Activated CD8-positive, alpha-beta memory T cell treated with anti-CD3 and anti-CD28 coated beads for 1 hour (primary cell): Measurements from ENCODE around the gene LHX8.
"Not testable (repeated sequence)": the region's sequence is repeated elsewhere in the genome, so short reads cannot be mapped to it uniquely, and the experiment has no call there.

Source experiments
- DNase-seq, 2 donors: peaks; one replicate each; pipeline ENCODE4 v3.0.0-alpha.2; 2020; ENCODE audit warnings: low read depth in 1 of 2; ENCODE audit errors: extremely low read depth in 1 of 2

Gene LHX8

DNA sequence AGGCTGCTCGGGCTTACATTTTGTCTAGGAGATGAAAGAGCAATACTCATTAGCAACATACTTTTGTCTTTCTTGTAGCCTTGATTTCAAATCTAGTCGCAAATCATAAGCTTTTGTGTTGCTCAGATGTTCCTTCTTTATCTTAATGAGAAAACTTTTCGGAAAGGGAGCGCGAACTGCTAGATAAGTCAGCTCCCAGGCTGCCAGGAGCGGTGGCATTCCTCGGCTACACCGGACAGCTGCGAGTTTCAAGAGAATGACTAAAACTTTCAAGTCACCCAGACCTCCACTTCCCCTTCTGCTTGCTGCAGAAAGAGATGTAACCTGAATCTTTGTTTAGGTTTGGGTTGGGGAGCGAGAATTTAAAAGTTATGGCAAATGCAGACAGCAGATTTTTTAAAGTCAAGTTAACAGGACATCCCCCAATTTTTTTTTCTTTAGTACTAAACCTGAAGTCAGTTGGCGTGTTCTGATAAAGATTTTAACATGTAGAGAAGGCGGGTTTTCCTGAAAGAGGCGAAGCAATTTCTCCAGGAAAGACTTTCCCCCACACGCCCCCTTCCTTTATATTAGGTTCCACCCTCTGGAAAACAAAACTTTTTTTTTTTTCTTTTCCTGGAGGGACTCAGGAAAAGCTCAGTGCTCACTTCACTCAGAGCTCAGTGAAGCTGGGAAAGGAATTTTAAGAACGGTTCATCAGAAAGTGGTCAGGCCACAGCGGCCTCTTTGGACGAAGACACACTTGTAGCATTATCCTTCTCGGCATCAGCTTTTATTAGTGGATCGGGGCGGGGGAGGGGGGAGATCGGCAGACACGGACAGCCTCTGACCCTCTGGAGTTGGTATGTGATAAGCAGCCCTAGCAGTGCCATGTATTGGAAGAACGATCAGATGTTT, at the start of gene LHX8:
LHX8 (plus strand) TSS at position 639 of the 897 bp plus-strand sequence. CDS start 2,227 bp downstream, outside the sequence.
- DNase-seq = no peak

DNA sequence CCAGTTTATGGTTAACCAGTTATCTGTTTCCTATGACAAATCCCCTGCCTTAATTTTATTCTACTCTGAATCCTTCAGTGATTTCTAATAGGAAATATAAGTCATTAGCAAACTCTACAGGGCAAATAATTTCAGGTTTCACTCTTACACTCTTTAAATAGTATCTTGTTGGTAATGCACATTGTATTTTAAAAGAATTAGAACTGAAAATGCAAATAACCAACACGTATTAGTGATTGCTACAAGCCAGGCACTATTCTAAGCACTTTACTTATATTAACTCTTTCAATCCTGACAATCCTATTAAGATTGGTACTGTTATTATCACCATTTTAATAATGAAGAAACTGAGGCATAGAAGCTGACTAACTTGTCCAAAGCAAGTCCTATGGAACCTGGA, 48.3 kb upstream of the LHX8 start:
- DNase-seq = no peak

GRCh38 chr1:75087278-75087677, 46.9 kb upstream of the LHX8 start:
- no peak for DNase-seq

DNA sequence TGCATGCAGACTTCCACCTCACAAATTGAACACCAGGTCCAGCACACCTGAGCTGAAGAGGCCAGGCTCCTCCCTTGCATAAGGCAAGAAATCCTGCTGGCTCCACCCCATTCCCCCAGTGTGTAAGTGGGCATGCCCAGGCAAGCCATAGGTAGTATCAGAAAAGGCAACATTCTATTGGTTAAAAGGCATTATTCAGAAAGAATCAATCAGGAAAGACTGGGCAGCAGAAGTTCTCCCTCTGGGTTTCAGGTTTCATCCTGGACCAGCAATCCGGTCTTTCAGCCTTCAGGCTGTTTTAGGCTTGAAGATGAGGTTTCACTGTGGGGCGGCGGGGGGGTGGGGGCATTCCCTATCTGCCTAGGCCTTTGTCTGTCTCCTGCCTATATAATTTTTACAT, 42.0 kb upstream of the LHX8 start:
- no peak for DNase-seq

- DNase-seq = no peak
Observed at GRCh38 chr1:75097654-75098053, 36.5 kb upstream of the LHX8 start.

GRCh38 chr1:75099581-75099980, 34.6 kb upstream of the LHX8 start:
- no peak for DNase-seq

GRCh38 chr1:75100481-75101092, 33.6 kb upstream of the LHX8 start:
- DNase-seq = no peak

GRCh38 chr1:75112362-75112951, 21.7 kb upstream of the LHX8 start:
- DNase-seq = not testable (repeated sequence)

DNA sequence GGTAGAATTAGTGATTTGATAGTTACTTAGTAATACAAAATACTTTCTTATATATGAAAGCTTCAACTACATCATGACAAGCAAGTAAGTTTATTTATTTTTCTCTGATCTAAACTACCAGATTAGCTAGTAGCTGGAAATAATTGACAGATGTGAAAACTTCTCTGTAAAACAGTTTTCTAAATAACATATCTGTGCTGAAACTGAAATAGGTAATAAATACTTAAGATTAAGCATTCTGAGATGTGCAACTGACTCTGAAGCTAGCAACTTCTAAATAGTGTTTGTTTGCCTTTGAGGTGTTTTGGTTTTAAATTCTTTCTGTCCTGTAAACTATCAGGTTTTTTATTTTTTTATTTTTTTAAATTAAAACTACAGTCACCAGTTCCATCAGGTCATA, 18.5 kb upstream of the LHX8 start:
- DNase-seq = no peak

GRCh38 chr1:75123756-75124155, 10.4 kb upstream of the LHX8 start:
- no peak for DNase-seq

DNA sequence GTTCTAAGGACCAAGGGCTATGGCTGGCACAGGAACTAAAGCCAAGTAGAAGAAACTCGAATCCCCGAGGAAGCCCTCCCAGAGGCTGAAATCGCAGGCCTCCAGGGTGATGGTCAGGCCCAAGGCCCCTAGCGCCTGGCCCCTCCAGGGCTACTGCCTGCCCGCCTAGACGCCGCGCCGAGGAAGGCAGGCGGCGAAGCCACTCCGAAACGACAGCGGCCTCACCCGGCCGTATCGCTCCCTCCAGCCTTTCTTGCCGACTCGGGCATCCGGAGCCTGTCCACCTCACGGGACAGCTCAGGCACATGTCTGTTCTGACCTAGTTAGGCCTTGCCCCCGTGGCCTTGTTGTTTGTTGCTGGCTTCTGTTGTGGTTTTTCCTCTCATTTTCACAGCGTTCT, 9.7 kb upstream of the LHX8 start:
- no peak for DNase-seq

- no peak for DNase-seq
Observed at GRCh38 chr1:75125161-75125726, 8.9 kb upstream of the LHX8 start.

DNA sequence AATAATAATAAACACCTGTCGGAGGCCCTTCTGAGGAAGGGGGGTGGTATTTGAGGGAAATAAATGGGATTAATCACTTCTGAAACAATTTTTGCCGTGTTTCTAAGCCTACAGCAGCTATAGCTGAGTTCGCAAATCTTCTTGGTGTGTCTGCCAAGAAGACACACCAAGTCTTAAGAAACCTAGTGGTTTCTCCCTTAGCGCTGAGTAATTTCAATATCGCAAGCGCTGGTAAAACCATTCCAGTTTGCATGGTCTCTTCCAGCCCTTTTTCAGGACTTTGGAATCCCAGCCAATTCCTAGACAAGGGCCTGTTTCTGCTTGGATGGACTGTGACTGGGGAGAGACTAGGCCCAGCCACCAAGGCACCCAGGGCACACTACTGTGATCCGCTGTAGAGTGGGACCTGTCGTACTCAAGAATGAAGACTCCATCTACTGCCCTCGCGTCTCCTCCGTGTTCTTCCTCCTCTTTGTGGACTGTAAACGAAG, 7.5 kb upstream of the LHX8 start:
- no peak for DNase-seq

DNA sequence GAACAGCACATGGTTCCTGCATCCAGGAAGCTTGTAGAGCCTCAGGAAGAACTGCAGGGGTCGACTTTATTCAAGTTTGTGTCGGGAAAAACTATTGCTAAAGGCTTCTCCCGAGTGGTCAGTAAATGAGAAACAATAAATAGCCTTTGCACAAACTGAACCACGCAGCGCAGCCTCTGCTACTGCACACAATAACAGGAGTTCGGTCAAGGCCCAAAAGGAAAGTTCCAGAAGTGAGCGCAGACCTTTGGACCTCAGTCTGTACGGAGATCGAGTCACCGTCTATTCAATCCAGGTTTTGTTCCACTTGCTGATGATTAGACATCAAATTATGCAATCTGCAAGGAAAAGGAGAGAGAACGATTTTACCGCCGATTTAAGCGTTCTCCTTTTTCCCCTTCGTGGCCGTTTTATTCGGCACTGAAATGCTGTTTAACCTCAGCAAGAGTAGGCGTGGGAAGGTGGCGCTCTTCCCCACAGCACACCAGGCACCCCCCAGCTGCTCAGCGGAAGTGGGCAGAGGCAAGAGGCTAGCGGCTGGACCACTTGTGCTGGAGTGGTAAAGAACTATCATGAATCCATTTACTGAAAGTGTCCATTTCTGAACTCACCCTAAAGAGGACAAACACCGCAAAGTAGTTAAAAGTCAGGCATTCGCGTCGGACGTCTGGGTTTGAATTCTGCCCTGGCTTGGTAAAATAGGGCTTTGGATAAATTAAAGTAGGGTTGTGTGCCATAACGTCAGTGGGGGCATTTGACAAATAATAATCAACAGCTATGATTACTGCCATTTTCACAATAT, 6.1 kb upstream of the LHX8 start:
- no peak for DNase-seq

GRCh38 chr1:75129660-75129982, 4.6 kb upstream of the LHX8 start:
- DNase-seq = no peak

- no peak for DNase-seq
Observed at GRCh38 chr1:75129983-75130789, 4.0 kb upstream of the LHX8 start.

- no peak for DNase-seq
Observed at GRCh38 chr1:75130865-75131564, 3.2 kb upstream of the LHX8 start.

DNA sequence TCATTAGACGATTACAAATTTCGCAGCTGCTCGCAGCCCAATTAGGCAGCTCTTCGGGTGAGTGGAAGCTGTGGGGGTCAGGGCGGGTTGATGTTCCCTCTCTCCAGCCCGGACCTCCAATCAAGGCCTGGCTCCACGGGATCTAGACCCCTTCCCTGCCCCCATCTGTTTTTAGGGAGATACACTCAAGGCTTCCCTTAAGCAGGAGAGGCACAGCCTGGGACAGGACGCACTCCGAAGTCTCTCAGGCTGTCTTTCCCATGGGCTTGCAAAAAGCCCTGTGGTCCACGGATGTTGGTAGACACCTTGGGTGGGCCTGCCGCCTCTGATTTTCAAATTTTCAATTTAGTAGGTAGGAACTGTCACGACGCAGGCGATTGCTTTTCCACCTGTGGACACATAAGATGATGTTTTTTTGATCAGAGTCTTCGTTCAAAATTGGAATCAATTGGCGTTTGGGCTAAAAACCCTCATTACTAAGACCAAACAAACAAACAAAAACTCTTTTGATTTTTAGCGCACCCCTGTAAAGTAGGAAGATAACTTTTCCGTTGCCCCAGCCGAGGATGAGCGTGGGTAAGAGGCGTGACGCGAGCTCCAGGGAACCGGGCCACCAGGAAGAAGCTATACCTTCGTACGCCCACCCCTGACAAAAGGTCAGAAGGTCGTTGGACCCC, 2.5 kb upstream of the LHX8 start:
- DNase-seq = no peak
